Measurements from ENCODE around the gene PRPF39. TPM values are rescaled to one million over a fixed set of nuclear protein-coding genes. Genes with fewer than 3 reads are reported as not detected.

The PRPF39 gene
- total and polyA plus RNA-seq, 2 of the 13 experiments (the other 11 are each of a cell fraction or from before 2014, with no cell fraction given), result 44.2 to 65.0 TPM

DNA sequence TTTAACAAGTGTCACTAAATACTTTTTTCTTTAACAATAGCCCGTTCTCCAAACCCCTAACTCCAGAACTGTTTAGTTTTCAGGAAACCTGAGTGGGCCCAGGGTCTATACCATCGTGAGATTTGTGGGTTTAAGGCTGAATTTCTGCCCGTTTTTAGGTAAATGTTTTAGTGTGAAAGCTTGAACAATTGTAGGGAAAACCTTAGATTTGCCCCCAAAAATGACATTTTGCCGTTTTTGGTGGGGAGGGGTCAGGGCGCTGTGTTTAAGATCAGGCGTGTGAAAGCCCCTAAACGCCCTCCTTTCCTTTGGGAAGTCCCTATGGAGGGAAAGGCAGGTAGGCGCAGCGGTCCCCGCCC, 320 bp upstream of the PRPF39 start (continued):
- TF ChIP-seq, protein P1, sequence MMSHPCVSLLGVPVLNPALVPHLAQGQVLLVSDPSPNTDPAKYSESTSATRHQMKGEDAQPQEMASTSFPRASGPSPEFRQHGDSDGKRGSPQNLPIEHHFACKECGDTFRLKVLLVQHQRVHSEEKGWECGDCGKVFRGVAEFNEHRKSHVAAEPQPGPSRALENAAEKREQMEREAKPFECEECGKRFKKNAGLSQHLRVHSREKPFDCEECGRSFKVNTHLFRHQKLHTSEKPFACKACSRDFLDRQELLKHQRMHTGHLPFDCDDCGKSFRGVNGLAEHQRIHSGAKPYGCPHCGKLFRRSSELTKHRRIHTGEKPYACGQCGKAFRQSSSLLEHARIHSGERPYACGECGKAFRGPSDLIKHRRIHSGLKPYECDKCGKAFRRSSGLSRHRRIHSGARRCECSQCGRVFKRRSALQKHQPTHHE (CRISPR knock-in tag; IDR thresholded peaks at IDR 0.05; ENCODE audit: borderline replicate concordance), result 0 out of 2 replicates have a peak, but pooled peaks have one; percentile 9
- TF ChIP-seq, protein P2, sequence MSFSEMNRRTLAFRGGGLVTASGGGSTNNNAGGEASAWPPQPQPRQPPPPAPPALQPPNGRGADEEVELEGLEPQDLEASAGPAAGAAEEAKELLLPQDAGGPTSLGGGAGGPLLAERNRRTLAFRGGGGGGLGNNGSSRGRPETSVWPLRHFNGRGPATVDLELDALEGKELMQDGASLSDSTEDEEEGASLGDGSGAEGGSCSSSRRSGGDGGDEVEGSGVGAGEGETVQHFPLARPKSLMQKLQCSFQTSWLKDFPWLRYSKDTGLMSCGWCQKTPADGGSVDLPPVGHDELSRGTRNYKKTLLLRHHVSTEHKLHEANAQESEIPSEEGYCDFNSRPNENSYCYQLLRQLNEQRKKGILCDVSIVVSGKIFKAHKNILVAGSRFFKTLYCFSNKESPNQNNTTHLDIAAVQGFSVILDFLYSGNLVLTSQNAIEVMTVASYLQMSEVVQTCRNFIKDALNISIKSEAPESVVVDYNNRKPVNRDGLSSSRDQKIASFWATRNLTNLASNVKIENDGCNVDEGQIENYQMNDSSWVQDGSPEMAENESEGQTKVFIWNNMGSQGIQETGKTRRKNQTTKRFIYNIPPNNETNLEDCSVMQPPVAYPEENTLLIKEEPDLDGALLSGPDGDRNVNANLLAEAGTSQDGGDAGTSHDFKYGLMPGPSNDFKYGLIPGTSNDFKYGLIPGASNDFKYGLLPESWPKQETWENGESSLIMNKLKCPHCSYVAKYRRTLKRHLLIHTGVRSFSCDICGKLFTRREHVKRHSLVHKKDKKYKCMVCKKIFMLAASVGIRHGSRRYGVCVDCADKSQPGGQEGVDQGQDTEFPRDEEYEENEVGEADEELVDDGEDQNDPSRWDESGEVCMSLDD (CRISPR knock-in tag; IDR thresholded peaks at IDR 0.05; ENCODE audit: borderline replicate concordance), result no peak

DNA sequence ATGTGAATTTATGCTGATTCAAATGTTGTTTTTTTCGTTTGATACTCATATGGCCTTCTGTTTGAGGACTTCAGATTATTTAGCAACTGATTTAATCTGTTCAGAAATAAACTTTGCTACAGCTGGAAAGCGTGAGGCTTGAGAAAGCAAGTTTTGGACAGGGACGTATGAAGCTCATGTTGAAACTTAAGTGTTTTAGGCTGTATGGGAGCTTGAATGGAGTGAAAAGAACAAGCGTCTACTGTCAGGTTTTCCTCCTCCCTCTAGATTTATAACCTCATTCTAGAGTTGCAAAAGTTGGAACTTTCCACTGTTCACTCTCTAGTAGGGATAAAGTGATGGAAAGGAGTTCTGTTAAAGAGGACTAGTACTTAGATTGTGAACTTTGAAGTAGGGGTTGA, 1.0 kb downstream of the PRPF39 start:
- intact Hi-C loops (cut with micrococcal nuclease; ENCODE audit: unreplicated experiment) (loop anchor here (2.0 kb wide), 2 partner anchors 50 to 122 kb away; partner anchors contain the start of genes FANCM, FKBP3 and TOGARAM1), in situ Hi-C loops (cut with HindIII; ENCODE audit: extremely low pct_ligation_motif_present, low pct_unique_long_range_greater_than_20kb) (no loop called here)
- 0 out of 5 replicates have a peak, but pooled peaks cover 0 to 6% of the 10 kb centered on the region in 2 experiments for H3K36me3 ChIP-seq (replicated peaks in 1 of 2; ENCODE audit: control insufficient read depth in 1 of 2, insufficient read depth in 2 of 2, low read length in 2 of 2)
- peaks cover 59% of the 10 kb centered on the region for H3K79me2 ChIP-seq (ENCODE audit: insufficient read depth, low read length)
- peak overlapping the region; percentile 71 for H3K4me2 ChIP-seq (ENCODE audit: low read depth, low read length)
- H3K9me3 ChIP-seq (ENCODE audit: low read length), result no peaks in the 10 kb centered on the region
- CTCF ChIA-PET (ENCODE audit: low intra/inter-chr PET ratio, low total read pairs), result no interaction called here
- peak; percentile 31 for DNase-seq (ENCODE audit: low spot score)
- H2AFZ ChIP-seq (ENCODE audit: low read length), result no peak overlapping the region
- peak overlapping the region; percentile 77 for H3K27ac ChIP-seq (ENCODE audit: extremely low read length, insufficient read depth, low read length)
- peaks cover 70% of the 10 kb centered on the region for H3K4me1 ChIP-seq (ENCODE audit: insufficient read depth, low read length)
- peak overlapping the region; percentile 84 for H3K9ac ChIP-seq (ENCODE audit: insufficient read depth, low read depth, low read length)
- FAIRE-seq, result no peak
- peaks cover 39% of the 10 kb centered on the region for H4K20me1 ChIP-seq (ENCODE audit: insufficient read depth, low read length)
- H3K4me3 ChIP-seq (replicated peaks in 1 of 3; ENCODE audit: insufficient read depth in 1 of 3, low read depth in 2 of 3, low read length in 3 of 3), result peak overlapping the region; percentile 81 to 91 (median 90); a peak in 5 of 6 replicates
- no peaks in the 10 kb centered on the region for H3K27me3 ChIP-seq (ENCODE audit: control insufficient read depth in 1 of 2, insufficient read depth in 2 of 2, low read length in 2 of 2)
- 0% methylated on average over 4 of the region's 4 CpGs for WGBS (ENCODE audit: low lambda C conversion rate)
- BruUV-seq (replicated peaks), result no TSS peak
- no peak for ATAC-seq
- POLR2A ChIA-PET, result interaction anchor here (0.7 to 1.9 kb wide), 8 partner anchors 13 to 188 kb away, joined by 3 to 7 read pairs (median 5); partner anchors contain the start of genes FKBP3, KLHL28 and TOGARAM1
- no peak for TF ChIP-seq SP2 (CRISPR knock-in tag; IDR thresholded peaks at IDR 0.05)
- TF ChIP-seq ZNF337 (CRISPR knock-in tag; IDR thresholded peaks at IDR 0.05; ENCODE audit: borderline replicate concordance, low read depth), result no peak
- TF ChIP-seq EZH2 (conservative IDR thresholded peaks at IDR 0.05; ENCODE audit: low read depth, low read length), result no peak
- TF ChIP-seq, protein P3, sequence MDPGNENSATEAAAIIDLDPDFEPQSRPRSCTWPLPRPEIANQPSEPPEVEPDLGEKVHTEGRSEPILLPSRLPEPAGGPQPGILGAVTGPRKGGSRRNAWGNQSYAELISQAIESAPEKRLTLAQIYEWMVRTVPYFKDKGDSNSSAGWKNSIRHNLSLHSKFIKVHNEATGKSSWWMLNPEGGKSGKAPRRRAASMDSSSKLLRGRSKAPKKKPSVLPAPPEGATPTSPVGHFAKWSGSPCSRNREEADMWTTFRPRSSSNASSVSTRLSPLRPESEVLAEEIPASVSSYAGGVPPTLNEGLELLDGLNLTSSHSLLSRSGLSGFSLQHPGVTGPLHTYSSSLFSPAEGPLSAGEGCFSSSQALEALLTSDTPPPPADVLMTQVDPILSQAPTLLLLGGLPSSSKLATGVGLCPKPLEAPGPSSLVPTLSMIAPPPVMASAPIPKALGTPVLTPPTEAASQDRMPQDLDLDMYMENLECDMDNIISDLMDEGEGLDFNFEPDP (CRISPR knock-in tag; conservative IDR thresholded peaks at IDR 0.05), result 0 out of 2 replicates have a peak, but pooled peaks have one; percentile 70
- peak in 1 of 2 experiments; percentile 60; a peak in 2 of 4 replicates for TF ChIP-seq POLR2A (IDR thresholded peaks at IDR 0.05; ENCODE audit: insufficient read depth in 1 of 2, low read depth in 2 of 2, low read length in 2 of 2)
- TF ChIP-seq SAP130 (CRISPR knock-in tag; IDR thresholded peaks at IDR 0.05; ENCODE audit: low read depth), result 0 out of 2 replicates have a peak, but pooled peaks have one; percentile 32
- TF ChIP-seq, protein P4, sequence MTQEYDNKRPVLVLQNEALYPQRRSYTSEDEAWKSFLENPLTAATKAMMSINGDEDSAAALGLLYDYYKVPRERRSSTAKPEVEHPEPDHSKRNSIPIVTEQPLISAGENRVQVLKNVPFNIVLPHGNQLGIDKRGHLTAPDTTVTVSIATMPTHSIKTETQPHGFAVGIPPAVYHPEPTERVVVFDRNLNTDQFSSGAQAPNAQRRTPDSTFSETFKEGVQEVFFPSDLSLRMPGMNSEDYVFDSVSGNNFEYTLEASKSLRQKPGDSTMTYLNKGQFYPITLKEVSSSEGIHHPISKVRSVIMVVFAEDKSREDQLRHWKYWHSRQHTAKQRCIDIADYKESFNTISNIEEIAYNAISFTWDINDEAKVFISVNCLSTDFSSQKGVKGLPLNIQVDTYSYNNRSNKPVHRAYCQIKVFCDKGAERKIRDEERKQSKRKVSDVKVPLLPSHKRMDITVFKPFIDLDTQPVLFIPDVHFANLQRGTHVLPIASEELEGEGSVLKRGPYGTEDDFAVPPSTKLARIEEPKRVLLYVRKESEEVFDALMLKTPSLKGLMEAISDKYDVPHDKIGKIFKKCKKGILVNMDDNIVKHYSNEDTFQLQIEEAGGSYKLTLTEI (CRISPR knock-in tag; conservative IDR thresholded peaks at IDR 0.05), result no peak
- no peak for TF ChIP-seq ZNF331 (CRISPR knock-in tag; IDR thresholded peaks at IDR 0.05)
- no peak for TF ChIP-seq ZNF33B (CRISPR knock-in tag; IDR thresholded peaks at IDR 0.05)
- TF ChIP-seq ZNF333 (CRISPR knock-in tag; IDR thresholded peaks at IDR 0.05; ENCODE audit: borderline replicate concordance), result no peak
- TF ChIP-seq ZSCAN9 (CRISPR knock-in tag; IDR thresholded peaks at IDR 0.05; ENCODE audit: borderline replicate concordance), result no peak
- no peak for TF ChIP-seq POGZ (CRISPR knock-in tag; IDR thresholded peaks at IDR 0.05)
- no peak for TF ChIP-seq AGO2 (optimal IDR thresholded peaks at IDR 0.05; ENCODE audit: low read depth, low read length)
- no peak for TF ChIP-seq ZNF230 (CRISPR knock-in tag; IDR thresholded peaks at IDR 0.05)

All from HepG2 (cell line).